ENCODE results near the gene YRDC.

- TF ChIP-seq CTCF (conservative IDR thresholded peaks at IDR 0.05) (no peak), ZFX (IDR thresholded peaks at IDR 0.05) (no peak)
Measured at GRCh38 chr1:37851262-37851661, 43.3 kb upstream of the YRDC start.
